ENCODE measurements around the gene CDC7. TPM values are rescaled to one million over a fixed set of nuclear protein-coding genes. Genes with fewer than 3 reads are reported as not detected.
"Not testable (repeated sequence)": the region's sequence is repeated elsewhere in the genome, so short reads cannot be mapped to it uniquely, and the experiment has no call there.

The CDC7 gene
- total and polyA plus RNA-seq, 2 donors (not counting 1 experiment from before 2014, with no cell fraction given), result 3.9 to 7.4 TPM

DNA sequence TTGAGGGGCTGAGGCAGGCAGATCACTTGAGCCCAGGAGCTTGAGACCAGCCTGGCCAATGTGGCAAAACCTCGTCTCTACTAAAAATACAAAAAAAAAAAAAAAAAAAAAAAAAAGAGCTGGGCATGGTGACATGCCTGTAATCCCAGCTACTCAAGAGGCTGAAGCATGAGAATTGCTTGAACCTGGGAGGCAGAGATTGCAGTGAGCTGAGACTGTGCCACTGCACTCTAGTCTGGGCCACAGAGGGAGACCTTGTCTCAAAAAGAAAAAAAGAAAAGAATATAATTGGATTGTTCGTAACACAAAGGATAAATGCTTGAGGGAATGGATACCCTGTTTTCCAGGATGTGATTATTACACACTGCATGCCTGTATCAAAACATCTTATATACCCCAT is 18.5 kb downstream of the CDC7 start:
- CTCF ChIA-PET, result interaction anchor here (1.0 kb wide), 1 partner anchor 8 kb away, joined by 3 read pairs; no protein-coding TSS in a partner anchor
- WGBS (ENCODE audit: insufficient coverage), result no CpG with 5 or more reads among the region's 2 CpGs
- H3K27ac Mint-ChIP-seq; H3K9me3 Mint-ChIP-seq (ENCODE audit: insufficient read depth); H3K4me2 ChIP-seq (replicated peaks; ENCODE audit: low read depth, low read length, poor library complexity, severe bottlenecking); H3K27me3 ChIP-seq (replicated peaks in 1 of 4; ENCODE audit: control extremely low read depth in 1 of 4, control insufficient read depth in 3 of 4, insufficient read depth in 4 of 4, low read length in 3 of 4); H3K4me3 ChIP-seq (ENCODE audit: control extremely low read depth in 1 of 5, extremely low read depth in 1 of 5, insufficient read depth in 1 of 5, low read depth in 2 of 5, low read length in 4 of 5); H3K4me1 Mint-ChIP-seq; intact Hi-C loops (cut with micrococcal nuclease); H3K27ac ChIP-seq (ENCODE audit: low read length in 2 of 2); H3K4me3 Mint-ChIP-seq; DNase-seq; H3K9ac ChIP-seq (ENCODE audit: low read length); ATAC-seq (ENCODE audit: low read depth); H3K4me1 ChIP-seq (ENCODE audit: control insufficient read depth in 2 of 2, insufficient read depth in 2 of 2, low read length in 2 of 2); H3K36me3 ChIP-seq (replicated peaks in 1 of 2; ENCODE audit: control extremely low read depth in 1 of 2, control insufficient read depth in 1 of 2, extremely low read depth in 1 of 2, insufficient read depth in 2 of 2, low read length in 1 of 2); H4K20me1 ChIP-seq (ENCODE audit: control insufficient read depth, insufficient read depth, low read length, poor library complexity, severe bottlenecking); H3K79me2 ChIP-seq (ENCODE audit: control insufficient read depth, insufficient read depth, low read length); H3K9me3 ChIP-seq (ENCODE audit: control extremely low read depth in 1 of 3, control insufficient read depth in 2 of 3, insufficient read depth in 1 of 3, low read length in 2 of 3); H2AFZ ChIP-seq (ENCODE audit: insufficient read depth, low read depth, low read length, poor library complexity, severe bottlenecking); H3K27me3 Mint-ChIP-seq: not testable (repeated sequence)
- POLR2A ChIA-PET, result interaction anchor here (0.7 kb wide), 1 partner anchor 39 kb away, joined by 4 read pairs; no protein-coding TSS in a partner anchor

GRCh38 chr1:91520942-91521507 is 20.4 kb downstream of the CDC7 start:
- Mint-ChIP-seq H3K4me1 (no peaks in the 10 kb centered on the region), H3K9me3 (ENCODE audit: insufficient read depth) (no peaks in the 10 kb centered on the region), H3K27ac (no peak overlapping the region), H3K4me3 (no peak overlapping the region), H3K27me3 (no peaks in the 10 kb centered on the region)
- ChIA-PET CTCF (no interaction called here), POLR2A (no interaction called here)
- intact Hi-C loops (cut with micrococcal nuclease), result no loop called here
- no peak overlapping the region for H3K27ac ChIP-seq (ENCODE audit: low read length in 2 of 2)
- H3K9ac ChIP-seq (ENCODE audit: low read length), result no peak overlapping the region
- H3K4me3 ChIP-seq (ENCODE audit: control extremely low read depth in 1 of 5, extremely low read depth in 1 of 5, insufficient read depth in 1 of 5, low read depth in 2 of 5, low read length in 4 of 5), result no peak overlapping the region
- H3K79me2 ChIP-seq (ENCODE audit: control insufficient read depth, insufficient read depth, low read length), result no peaks in the 10 kb centered on the region
- ATAC-seq (ENCODE audit: low read depth) (no peak), DNase-seq (no peak)
- no peaks in the 10 kb centered on the region for H3K4me1 ChIP-seq (ENCODE audit: control insufficient read depth in 2 of 2, insufficient read depth in 2 of 2, low read length in 2 of 2)
- TF ChIP-seq CTCF (IDR thresholded peaks at IDR 0.05) (no peak), EZH2 (IDR thresholded peaks at IDR 0.05; ENCODE audit: borderline replicate concordance, insufficient read depth, low read depth, low read length, poor library complexity, severe bottlenecking) (no peak)
- H4K20me1 ChIP-seq (ENCODE audit: control insufficient read depth, insufficient read depth, low read length, poor library complexity, severe bottlenecking), result no peaks in the 10 kb centered on the region
- H3K4me2 ChIP-seq (replicated peaks; ENCODE audit: low read depth, low read length, poor library complexity, severe bottlenecking), result no peak overlapping the region
- no CpG with 5 or more reads among the region's 2 CpGs for WGBS (ENCODE audit: insufficient coverage)
- no peaks in the 10 kb centered on the region for H3K36me3 ChIP-seq (replicated peaks in 1 of 2; ENCODE audit: control extremely low read depth in 1 of 2, control insufficient read depth in 1 of 2, extremely low read depth in 1 of 2, insufficient read depth in 2 of 2, low read length in 1 of 2)
- H3K27me3 ChIP-seq (replicated peaks in 1 of 4; ENCODE audit: control extremely low read depth in 1 of 4, control insufficient read depth in 3 of 4, insufficient read depth in 4 of 4, low read length in 3 of 4), result no peaks in the 10 kb centered on the region
- no peaks in the 10 kb centered on the region for H3K9me3 ChIP-seq (ENCODE audit: control extremely low read depth in 1 of 3, control insufficient read depth in 2 of 3, insufficient read depth in 1 of 3, low read length in 2 of 3)
- H2AFZ ChIP-seq (ENCODE audit: insufficient read depth, low read depth, low read length, poor library complexity, severe bottlenecking), result no peak overlapping the region

All from B cell (primary cell).